H9 (cell line): ENCODE results near the gene CLOCK. TPM values are rescaled to one million over a fixed set of nuclear protein-coding genes. Genes with fewer than 3 reads are reported as not detected.

Source experiments
- DNase-seq: peaks from one replicate; pipeline ENCODE4 v3.0.0-alpha.2; 2017
- H2AFZ ChIP-seq: one replicate; pipeline ENCODE4 v1.6.1; 2013; ENCODE audit warnings: mild to moderate bottlenecking, low read length, control low read depth, moderate library complexity
- H2AK5ac ChIP-seq: 2 replicates; pipeline ENCODE4 v1.6.1; 2013; ENCODE audit warnings: low read length, control low read depth, mixed read lengths; ENCODE audit not compliant: insufficient read length
- H2BK120ac ChIP-seq: one replicate; pipeline ENCODE4 v1.6.1; 2013; ENCODE audit warnings: low read depth, mild to moderate bottlenecking, low read length, control low read depth, inconsistent platforms; ENCODE audit not compliant: poor library complexity, severe bottlenecking
- H2BK12ac ChIP-seq: 2 replicates; pipeline ENCODE4 v1.6.1; 2013; ENCODE audit warnings: low read length, control low read depth, mixed read lengths, low read depth; ENCODE audit not compliant: insufficient read length
- H2BK15ac ChIP-seq: 2 replicates; pipeline ENCODE4 v1.6.1; 2013; ENCODE audit warnings: low read depth, low read length, control low read depth
- H2BK20ac ChIP-seq: one replicate; pipeline ENCODE4 v1.6.1; 2013; ENCODE audit warnings: low read depth, mild to moderate bottlenecking, low read length, control low read depth, inconsistent platforms; ENCODE audit not compliant: poor library complexity, severe bottlenecking
- H2BK5ac ChIP-seq: 2 replicates; pipeline ENCODE4 v1.6.1; 2013; ENCODE audit warnings: low read length, control low read depth, mixed read lengths; ENCODE audit not compliant: insufficient read length
- H3K14ac ChIP-seq: 2 replicates; pipeline ENCODE4 v1.6.1; 2013; ENCODE audit warnings: low read length, control low read depth; ENCODE audit not compliant: insufficient read depth
- H3K18ac ChIP-seq: 2 replicates; pipeline ENCODE4 v1.6.1; 2013; ENCODE audit warnings: low read depth, mild to moderate bottlenecking, mixed read lengths, low read length, control low read depth; ENCODE audit not compliant: insufficient read length
- H3K23ac ChIP-seq: 2 replicates; pipeline ENCODE4 v1.6.1; 2013; ENCODE audit warnings: low read length, control low read depth, mixed read lengths, low read depth; ENCODE audit not compliant: insufficient read length
- H3K23me2 ChIP-seq: 2 replicates; pipeline ENCODE4 v1.6.1; 2013; ENCODE audit warnings: low read depth, mild to moderate bottlenecking, mixed read lengths, low read length, control low read depth; ENCODE audit not compliant: insufficient read length, poor library complexity, severe bottlenecking
- H3K27ac ChIP-seq: 2 replicates; pipeline ENCODE4 v1.5.1; 2013; ENCODE audit warnings: low read length, control low read depth, mixed read lengths, low read depth; ENCODE audit not compliant: insufficient read length
- H3K27me3 ChIP-seq: 2 replicates; pipeline ENCODE4 v1.6.1; 2013; ENCODE audit warnings: low read length, control low read depth, inconsistent platforms; ENCODE audit not compliant: insufficient read depth
- H3K4ac ChIP-seq: 2 replicates; pipeline ENCODE4 v1.6.1; 2013; ENCODE audit warnings: low read depth, mild to moderate bottlenecking, control low read depth, inconsistent platforms, low read length, moderate library complexity
- H3K4me1 ChIP-seq: 2 replicates; pipeline ENCODE4 v1.6.1; 2013; ENCODE audit warnings: low read length, control low read depth, inconsistent platforms; ENCODE audit not compliant: insufficient read depth
- H3K4me2 ChIP-seq: 2 replicates; pipeline ENCODE4 v1.6.1; 2013; ENCODE audit warnings: low read length, control low read depth, mixed read lengths; ENCODE audit not compliant: insufficient read length, insufficient read depth
- H3K56ac ChIP-seq: 2 replicates; pipeline ENCODE4 v1.6.1; 2013; ENCODE audit warnings: low read depth, mild to moderate bottlenecking, mixed read lengths, low read length, control low read depth; ENCODE audit not compliant: insufficient read length
- H3K79me1 ChIP-seq: 2 replicates; pipeline ENCODE4 v1.6.1; 2013; ENCODE audit warnings: low read depth, mild to moderate bottlenecking, moderate library complexity, low read length, control low read depth, inconsistent platforms; ENCODE audit not compliant: insufficient read depth, poor library complexity, severe bottlenecking
- H3K79me2 ChIP-seq: 2 replicates; pipeline ENCODE4 v1.6.1; 2013; ENCODE audit warnings: low read length, control low read depth, inconsistent platforms; ENCODE audit not compliant: insufficient read depth
- H3K9ac ChIP-seq: 2 replicates; pipeline ENCODE4 v1.6.1; 2013; ENCODE audit warnings: low read length, control low read depth, mixed read lengths; ENCODE audit not compliant: insufficient read length; ENCODE audit errors: extremely low read depth
- H3K9me3 ChIP-seq: one replicate; pipeline ENCODE4 v1.6.1; 2013; ENCODE audit warnings: low read depth, low read length, inconsistent platforms; ENCODE audit not compliant: control insufficient read depth
- H3T11ph ChIP-seq: one replicate; pipeline ENCODE4 v1.6.1; 2013; ENCODE audit warnings: mild to moderate bottlenecking, low read length, control low read depth, inconsistent platforms
- H4K20me1 ChIP-seq: one replicate; pipeline ENCODE4 v1.6.1; 2013; ENCODE audit not compliant: control insufficient read depth, insufficient read length, insufficient read depth
- H4K5ac ChIP-seq: 2 replicates; pipeline ENCODE4 v1.6.1; 2013; ENCODE audit warnings: low read depth, mild to moderate bottlenecking, mixed read lengths, low read length, control low read depth; ENCODE audit not compliant: insufficient read length
- H4K8ac ChIP-seq: replicated peaks from 2 replicates; pipeline ENCODE4 v1.6.1; 2013; ENCODE audit warnings: low read length, control low read depth, mixed read lengths, low read depth; ENCODE audit not compliant: insufficient read length
- H4K91ac ChIP-seq: 2 replicates; pipeline ENCODE4 v1.6.1; 2013; ENCODE audit warnings: low read depth, mild to moderate bottlenecking, moderate library complexity, mixed read lengths, low read length, control low read depth; ENCODE audit not compliant: insufficient read length
- H3K27ac Mint-ChIP-seq, 3 experiments: 2 replicates in 2 of 3; 3 replicates in 1 of 3; pipeline ENCODE4 v1.8.0; 2020 to 2021; ENCODE audit warnings: mixed read lengths in 3 of 3, mild to moderate bottlenecking in 1 of 3, moderate library complexity in 1 of 3
- H3K27me3 Mint-ChIP-seq: 2 replicates; pipeline ENCODE4 v1.8.0; 2021; ENCODE audit warnings: low read depth, mild to moderate bottlenecking, moderate library complexity, mixed read lengths
- H3K36me3 Mint-ChIP-seq, 3 experiments: 2 replicates in 2 of 3; 3 replicates in 1 of 3; pipeline ENCODE4 v1.8.0; 2020 to 2021; ENCODE audit warnings: low read depth in 3 of 3, mixed read lengths in 3 of 3; ENCODE audit not compliant: insufficient read depth in 1 of 3
- H3K4me1 Mint-ChIP-seq, 2 experiments: 2 replicates each; pipeline ENCODE4 v1.8.0; 2020; ENCODE audit warnings: mixed read lengths in 2 of 2
- H3K4me3 Mint-ChIP-seq, 2 experiments: 2 replicates in 1 of 2; 3 replicates in 1 of 2; pipeline ENCODE4 v1.8.0; 2020 to 2021; ENCODE audit warnings: mild to moderate bottlenecking in 2 of 2, mixed read lengths in 2 of 2, moderate library complexity in 1 of 2
- H3K9me3 Mint-ChIP-seq, 2 experiments: 2 replicates in 1 of 2; 3 replicates in 1 of 2; pipeline ENCODE4 v1.8.0; 2020; ENCODE audit warnings: mild to moderate bottlenecking in 2 of 2, mixed read lengths in 2 of 2, moderate library complexity in 1 of 2
- CTCF ChIP-seq: fragments of 200-600 bp; sonication (generic); conservative IDR thresholded peaks from 3 replicates; pipeline ENCODE4 v1.8.0; 2021; ENCODE audit warnings: antibody characterized with exemption, mild to moderate bottlenecking
- total RNA-seq: library from RNA; stranded (reverse); gene quantifications from 2 replicates; pipeline ENCODE4 v1.2.1, GENCODE V29; 2021

Gene CLOCK
- total RNA-seq, 1 experiment from 2014 or later: 16.2 TPM

- H3K27ac Mint-ChIP-seq: no peak overlapping the region
- Histone ChIP-seq H4K91ac (no peak overlapping the region), H2BK15ac (no peak overlapping the region), H3K4me2 (no peak overlapping the region), H3K4ac (no peak overlapping the region), H2BK20ac (no peak overlapping the region), H3K79me1 (no peaks in the 10 kb centered on the region), H3K18ac (no peak overlapping the region), H3K27ac (no peak overlapping the region), H2BK120ac (no peak overlapping the region), H4K5ac (no peak overlapping the region), H3K23ac (no peak overlapping the region), H4K8ac (no peak overlapping the region), H2BK5ac (no peak overlapping the region), H3K14ac (no peak overlapping the region), H3K27me3 (no peaks in the 10 kb centered on the region), H2AK5ac (no peak overlapping the region), H3K9ac (no peak overlapping the region), H3K23me2 (no peaks in the 10 kb centered on the region), H2AFZ (no peak overlapping the region), H3K4me1 (no peaks in the 10 kb centered on the region), H2BK12ac (no peak overlapping the region), H3K79me2 (no peaks in the 10 kb centered on the region), H3K56ac (no peak overlapping the region), H3T11ph (no peak overlapping the region), H4K20me1 (no peaks in the 10 kb centered on the region), H3K9me3 (no peaks in the 10 kb centered on the region)
- H3K4me1 Mint-ChIP-seq: peaks cover 9 to 18% of the 10 kb centered on the region in 2 experiments
- peaks cover 19 to 56% (median 45%) of the 10 kb centered on the region in 3 experiments; a peak in 6 of 7 replicates for H3K36me3 Mint-ChIP-seq
- H3K9me3 Mint-ChIP-seq: no peaks in the 10 kb centered on the region
- no peak overlapping the region for H3K4me3 Mint-ChIP-seq
- DNase-seq: no peak
- H3K27me3 Mint-ChIP-seq: no peaks in the 10 kb centered on the region
- TF ChIP-seq CTCF: no peak
Observed at GRCh38 chr4:55439023-55439422, 107.7 kb downstream of the CLOCK start.
